ENCODE measurements around the gene CLDN4.
"Not testable (repeated sequence)": the region's sequence is repeated elsewhere in the genome, so short reads cannot be mapped to it uniquely, and the experiment has no call there.

Gene CLDN4

GRCh38 chr7:73830681-73831583, at the start of gene CLDN4:
Gene CLDN4, plus strand, starts transcription at chr7:73830996. Its CDS starts 206 bp downstream, at chr7:73831202.
- DNase-seq: no peak

- no peak for DNase-seq
Observed at GRCh38 chr7:73786588-73786987, 44.2 kb upstream of the CLDN4 start.

GRCh38 chr7:73787786-73788048, 43.1 kb upstream of the CLDN4 start:
- DNase-seq: not testable (repeated sequence)

GRCh38 chr7:73789051-73789450, 41.7 kb upstream of the CLDN4 start:
- no peak for DNase-seq

GRCh38 chr7:73791170-73791690, 39.6 kb upstream of the CLDN4 start:
- not testable (repeated sequence) for DNase-seq

GRCh38 chr7:73795188-73795587, 35.6 kb upstream of the CLDN4 start:
- DNase-seq: not testable (repeated sequence)

GRCh38 chr7:73796656-73797055, 34.1 kb upstream of the CLDN4 start:
- not testable (repeated sequence) for DNase-seq

GRCh38 chr7:73797176-73797575, 33.6 kb upstream of the CLDN4 start:
- not testable (repeated sequence) for DNase-seq

- DNase-seq: no peak
Observed at GRCh38 chr7:73799282-73800141, 31.3 kb upstream of the CLDN4 start.

GRCh38 chr7:73801577-73801976, 29.2 kb upstream of the CLDN4 start:
- no peak for DNase-seq

- DNase-seq: no peak
Observed at GRCh38 chr7:73802459-73802858, 28.3 kb upstream of the CLDN4 start.

- DNase-seq: no peak
Observed at GRCh38 chr7:73809467-73809951, 21.3 kb upstream of the CLDN4 start.

- no peak for DNase-seq
Observed at GRCh38 chr7:73810998-73811360, 19.8 kb upstream of the CLDN4 start.

GRCh38 chr7:73811760-73812168, 19.0 kb upstream of the CLDN4 start:
- DNase-seq: peak; percentile 3 to 21 (median 12)

- DNase-seq: no peak
Observed at GRCh38 chr7:73812996-73813395, 17.8 kb upstream of the CLDN4 start.

- DNase-seq: no peak
Observed at GRCh38 chr7:73815436-73815835, 15.4 kb upstream of the CLDN4 start.

GRCh38 chr7:73817121-73817520, 13.7 kb upstream of the CLDN4 start:
- DNase-seq: no peak

GRCh38 chr7:73820013-73820412, 10.8 kb upstream of the CLDN4 start:
- DNase-seq: no peak

GRCh38 chr7:73821597-73822285, 9.1 kb upstream of the CLDN4 start:
- DNase-seq: not testable (repeated sequence)

GRCh38 chr7:73822319-73823173, 8.2 kb upstream of the CLDN4 start:
- no peak for DNase-seq

- no peak for DNase-seq
Observed at GRCh38 chr7:73823257-73823656, 7.5 kb upstream of the CLDN4 start.
